K562 (cell line): ENCODE measurements around the gene DIAPH3. TPM values are rescaled to one million over a fixed set of nuclear protein-coding genes. Genes with fewer than 3 reads are reported as not detected.

ENCODE experiments used
- ATAC-seq: fragments of 200-7000 bp; cut with Tn5 transposase; 3 replicates; pipeline ENCODE4 v1.9.1; 2020; ENCODE audit warnings: moderate library complexity
- BruUV-seq: library from RNA; stranded (reverse); fragments of 400-500 nt; replicated peaks from 2 replicates; lab custom pipeline; 2021; lab: Mats Ljungman, UMichigan
- CTCF ChIA-PET: fragments of 300-600 bp; formaldehyde crosslinking; extraction: SDS; loops from one replicate; lab custom pipeline; 2021; ENCODE audit warnings: low intra/inter-chr PET ratio; lab: Yijun Ruan, JAX
- POLR2A ChIA-PET: fragments of 300-600, 350-650 bp; sonication (Branson Sonifier 250); formaldehyde crosslinking; extraction: SDS; loops from one replicate; lab custom pipeline; 2021; ENCODE audit warnings: antibody characterized with exemption, inconsistent platforms; lab: Yijun Ruan, JAX
- DNase-seq, 4 experiments: peaks; one replicate each; pipeline versions ENCODE4 v3.0.0 to v3.0.0-alpha.2; 2011 to 2018; ENCODE audit warnings: low spot score in 3 of 4, mixed read lengths in 3 of 4; ENCODE audit errors: extremely low read depth in 1 of 4
- FAIRE-seq: peaks from 2 replicates; lab custom pipeline; 2011; peaks lifted over from hg19 to GRCh38; lab: Jason Lieb, UNC
- H2AFZ ChIP-seq: 2 replicates; pipeline ENCODE4 v1.6.0; 2011; ENCODE audit warnings: low read depth, low read length, control low read depth, inconsistent platforms
- H3K27ac ChIP-seq: fragments of 200-600 bp; 3 replicates; pipeline ENCODE4 v1.8.0; 2011; ENCODE audit warnings: low read depth, mild to moderate bottlenecking, control low read depth, inconsistent platforms, low read length, moderate library complexity, mixed read lengths; ENCODE audit errors: extremely low read depth
- H3K27me3 ChIP-seq, 2 experiments: fragments of 300-600 bp in 1 of 2; 2 replicates in 1 of 2; 3 replicates in 1 of 2; pipeline versions ENCODE4 v1.6.0 to v1.8.0; 2011; ENCODE audit warnings: inconsistent platforms in 2 of 2, low read length in 2 of 2, mild to moderate bottlenecking in 1 of 2, mixed read lengths in 1 of 2, moderate library complexity in 1 of 2; ENCODE audit not compliant: control insufficient read depth in 2 of 2, insufficient read depth in 2 of 2
- H3K36me3 ChIP-seq: fragments of 300-600 bp; 3 replicates; pipeline ENCODE4 v1.8.0; 2011; ENCODE audit warnings: mild to moderate bottlenecking, low read length, inconsistent platforms; ENCODE audit not compliant: control insufficient read depth, insufficient read depth
- H3K4me1 ChIP-seq, 2 experiments: fragments of 200-600 bp in 1 of 2; replicated peaks in 1 of 2; 2 replicates in 1 of 2; 3 replicates in 1 of 2; pipeline versions ENCODE4 v1.5.1 to v1.8.0; 2011; ENCODE audit warnings: inconsistent platforms in 2 of 2, low read length in 2 of 2, mild to moderate bottlenecking in 1 of 2, mixed read lengths in 1 of 2, moderate library complexity in 1 of 2; ENCODE audit not compliant: control insufficient read depth in 2 of 2, insufficient read depth in 2 of 2
- H3K4me2 ChIP-seq: 2 replicates; pipeline ENCODE4 v1.6.1; 2011; ENCODE audit warnings: low read length, control low read depth, inconsistent platforms, mixed read lengths; ENCODE audit not compliant: insufficient read depth
- H3K4me3 ChIP-seq: fragments of 200-600 bp; sonication (generic), shearing (Covaris generic); 2 replicates; pipeline ENCODE4 v1.5.1; 2016; ENCODE audit warnings: control low read depth, inconsistent platforms
- H3K79me2 ChIP-seq: fragments of 200-600 bp; 3 replicates; pipeline ENCODE4 v1.8.0; 2011; ENCODE audit warnings: low read length, inconsistent platforms; ENCODE audit not compliant: control insufficient read depth, insufficient read depth
- H3K9ac ChIP-seq, 2 experiments: 2 replicates each; pipeline versions ENCODE4 v1.6.0 to v1.6.1; 2011; ENCODE audit warnings: low read depth in 2 of 2, low read length in 2 of 2, control low read depth in 1 of 2, inconsistent platforms in 1 of 2, mild to moderate bottlenecking in 1 of 2, mixed read lengths in 1 of 2; ENCODE audit not compliant: insufficient read depth in 1 of 2
- H3K9me1 ChIP-seq: one replicate; pipeline ENCODE4 v1.6.0; 2011; ENCODE audit warnings: inconsistent platforms, mild to moderate bottlenecking, low read length, moderate library complexity; ENCODE audit not compliant: control insufficient read depth, insufficient read depth
- H3K9me3 ChIP-seq: replicated peaks from 2 replicates; pipeline ENCODE4 v1.5.1; 2011; ENCODE audit warnings: low read depth, low read length, inconsistent platforms; ENCODE audit not compliant: control insufficient read depth, insufficient read depth
- H4K20me1 ChIP-seq: replicated peaks from 2 replicates; pipeline ENCODE4 v1.6.1; 2011; ENCODE audit warnings: low read length, inconsistent platforms, mixed read lengths; ENCODE audit not compliant: control insufficient read depth, insufficient read depth
- C11orf30 ChIP-seq: fragments of 450-650 bp; IDR thresholded peaks from 2 replicates; pipeline ENCODE4 v1.6.1; 2016; ENCODE audit warnings: low read depth, mild to moderate bottlenecking
- MAFG ChIP-seq: fragments of 450-650 bp; conservative IDR thresholded peaks from 2 replicates; pipeline ENCODE4 v1.6.1; 2016; ENCODE audit warnings: missing genetic modification characterization, missing compliant biosample characterization
- MTA2 ChIP-seq: fragments of 450-650 bp; IDR thresholded peaks from 2 replicates; pipeline ENCODE4 v1.6.1; 2016; ENCODE audit warnings: low read depth
- POLR2AphosphoS5 ChIP-seq: IDR thresholded peaks from 2 replicates; pipeline ENCODE4 v1.6.1; 2011; ENCODE audit warnings: mild to moderate bottlenecking, low read depth, low read length, moderate library complexity; ENCODE audit not compliant: control insufficient read depth, insufficient read depth
- ZC3H11A ChIP-seq: IDR thresholded peaks from 2 replicates; pipeline ENCODE4 v1.6.1; 2012; ENCODE audit warnings: low read depth, low read length, improper control_type of control experiment
- ZNF316 ChIP-seq: fragments of 450-650 bp; IDR thresholded peaks from 2 replicates; pipeline ENCODE4 v1.6.1; 2016
- WGBS: fragments of 100-300 bp; shearing (Covaris generic); methylation state at CpG from one replicate; pipeline ENCODE4 v1.1.6; 2016; ENCODE audit warnings: low coverage, mixed read lengths; ENCODE audit not compliant: insufficient coverage; ENCODE audit errors: missing lambda C conversion rate; 5-methylcytosine and 5-hydroxymethylcytosine counted together
- in situ Hi-C: fragments of 300-500 bp; cut with MboI; formaldehyde crosslinking; loops from 4 replicates; pipeline ENCODE4 v1.15.0; 2018; ENCODE audit warnings: inconsistent platforms, mixed read lengths
- intact Hi-C: fragments of 100-400 bp; cut with micrococcal nuclease; formaldehyde crosslinking; loops from 2 replicates; pipeline ENCODE4 v1.14.2; 2022
- polyA plus RNA-seq, 8 experiments: library from polyadenylated mRNA; depleted of rRNA in 4 of 8; stranded (reverse) in 5 of 8; unstranded in 3 of 8; fragments of >200 nt; fragmentation: Nextera tagmentation in 2 of 8; fragmentation: Illumina TruSeq in 1 of 8; extraction: Ambion mirVana in 2 of 8; extraction: Trizol in 1 of 8; gene quantifications; 2 replicates each; pipeline versions ENCODE4 v1.2.1 to v1.2.3, GENCODE V29; 2011 to 2014; ENCODE audit warnings: inconsistent platforms in 1 of 8, missing spikeins in 1 of 8
- total RNA-seq, 7 experiments: library from RNA; depleted of rRNA in 6 of 7; stranded (reverse); fragments of >200 nt in 6 of 7; fragmentation: Illumina TruSeq in 2 of 7; extraction: Trizol in 2 of 7; gene quantifications; 2 replicates each; pipeline versions ENCODE4 v1.2.1 to v1.2.3, GENCODE V29; 2011 to 2021; ENCODE audit warnings: low replicate concordance in 1 of 7

DIAPH3 gene
- total and polyA plus RNA-seq, 9 of the 15 experiments (the other 6 are each of a cell fraction or from before 2014, with no cell fraction given), result 9.0 to 18.7 (median 14.7) TPM

DNA sequence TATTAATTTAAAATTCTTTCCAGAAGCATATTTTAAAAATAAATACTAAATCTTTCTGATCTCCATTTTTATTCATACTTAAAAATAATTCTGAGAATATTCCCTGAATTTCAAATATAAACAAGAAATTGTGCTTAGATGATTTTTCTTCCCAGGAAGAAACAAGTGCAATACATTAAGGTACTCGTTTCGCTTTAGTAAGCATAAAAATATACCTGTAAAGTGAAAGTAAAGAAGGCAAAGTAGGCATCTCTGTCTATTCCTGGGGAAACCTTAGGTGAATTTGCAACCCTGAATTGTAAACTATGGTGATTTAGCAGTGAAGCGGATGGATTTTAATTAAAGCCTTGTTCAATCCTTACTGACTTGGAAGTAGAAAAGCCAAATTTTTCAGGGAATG, 354.2 kb downstream of the DIAPH3 start:
- BruUV-seq, result no TSS peak
- no peaks in the 10 kb centered on the region for H4K20me1 ChIP-seq
- TF ChIP-seq ZNF316, result peak; percentile 23; the same call in 1 of the 2 replicates
- TF ChIP-seq MTA2, result no peak
- TF ChIP-seq, all 486 proteins: peak for 1
- Histone ChIP-seq H3K36me3 (no peaks in the 10 kb centered on the region), H3K27ac (no peak overlapping the region), H3K9me3 (no peaks in the 10 kb centered on the region), H3K4me1 (no peaks in the 10 kb centered on the region), H3K79me2 (no peaks in the 10 kb centered on the region), H3K27me3 (no peaks in the 10 kb centered on the region), H3K9me1 (no peaks in the 10 kb centered on the region), H3K4me3 (no peak overlapping the region), H3K4me2 (no peak overlapping the region), H2AFZ (no peak overlapping the region), H3K9ac (no peak overlapping the region)
- no peak for ATAC-seq
- POLR2A ChIA-PET, result no interaction called here
- no peak for DNase-seq
- in situ Hi-C loops, result no loop called here
- intact Hi-C loops, result no loop called here
- WGBS, result 52% methylated on average over 3 of the region's 3 CpGs
- CTCF ChIA-PET, result interaction anchor here (0.6 kb wide), 1 partner anchor 520 kb away, joined by 3 read pairs; no protein-coding TSS in a partner anchor
- no peak for FAIRE-seq

- Histone ChIP-seq H3K4me2 (no peak overlapping the region), H3K27me3 (no peaks in the 10 kb centered on the region), H4K20me1 (no peaks in the 10 kb centered on the region), H3K9ac (no peak overlapping the region), H3K79me2 (no peaks in the 10 kb centered on the region), H3K4me1 (no peaks in the 10 kb centered on the region), H3K9me1 (no peaks in the 10 kb centered on the region), H3K4me3 (no peak overlapping the region), H3K9me3 (no peaks in the 10 kb centered on the region), H3K36me3 (no peaks in the 10 kb centered on the region), H3K27ac (no peak overlapping the region), H2AFZ (no peak overlapping the region)
- in situ Hi-C loops (no loop called here), intact Hi-C loops (no loop called here)
- DNase-seq (no peak), ATAC-seq (no peak), FAIRE-seq (no peak)
- peak; percentile 78 for TF ChIP-seq ZNF316
- no peak for TF ChIP-seq ZC3H11A
- peak; percentile 57 for TF ChIP-seq C11orf30
- TF ChIP-seq POLR2AphosphoS5, result no peak
- peak; percentile 29; the same call in 1 of the 2 replicates for TF ChIP-seq MAFG (tag)
- POLR2A ChIA-PET, result no interaction called here
- BruUV-seq, result no TSS peak
- CTCF ChIA-PET, result no interaction called here
Observed at GRCh38 chr13:59806801-59807200, 356.9 kb downstream of the DIAPH3 start.
